RWPE1 (cell line): ENCODE data around the gene IL15RA.

Source experiments
- CTCF ChIA-PET: fragments of 350-600 bp; sonication (Branson Sonifier 250); formaldehyde crosslinking; extraction: SDS; loops from one replicate; lab custom pipeline; 2021; lab: Yijun Ruan, JAX
- POLR2A ChIA-PET: fragments of 400-600 bp; formaldehyde crosslinking; extraction: SDS; loops from one replicate; lab custom pipeline; 2020; ENCODE audit warnings: antibody characterized with exemption; ENCODE audit not compliant: low non-redundant PET; lab: Yijun Ruan, JAX
- DNase-seq: peaks from one replicate; pipeline ENCODE4 v3.0.0; 2012; ENCODE audit warnings: low spot score
- H3K27ac ChIP-seq: fragments of 450-650 bp; 2 replicates; pipeline ENCODE4 v1.5.1; 2017
- TF ChIP-seq, protein P1 (sequence below): fragments of 450-650 bp; conservative IDR thresholded peaks from 2 replicates; pipeline ENCODE4 v1.5.1; 2017; ENCODE audit warnings: low read depth, mild to moderate bottlenecking

Gene IL15RA

DNA sequence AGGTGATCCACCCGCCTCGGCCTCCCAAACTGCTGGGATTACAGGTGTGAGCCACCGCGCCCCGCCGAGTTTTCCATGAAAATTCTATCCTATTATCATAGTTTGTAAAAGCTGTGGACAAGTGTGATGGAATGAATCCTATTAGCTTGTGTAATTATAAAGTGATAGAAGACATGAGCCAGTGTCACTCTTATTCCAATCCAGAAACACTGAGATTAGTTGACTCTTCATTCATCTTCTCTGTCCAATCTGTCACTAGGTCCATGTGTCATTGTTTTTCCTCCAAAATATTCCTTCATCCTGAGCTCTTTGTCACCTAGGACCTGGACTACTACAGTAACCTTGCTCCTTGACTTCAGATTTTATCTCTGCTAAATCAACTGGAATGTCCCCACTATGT is 73.8 kb downstream of the IL15RA start:
- ChIA-PET POLR2A (no interaction called here), CTCF (interaction anchor here (0.6 kb wide), 1 partner anchor 26 kb away, joined by 4 read pairs; no protein-coding TSS in a partner anchor)
- DNase-seq, result no peak
- no peak overlapping the region for H3K27ac ChIP-seq
- TF ChIP-seq, protein P1, sequence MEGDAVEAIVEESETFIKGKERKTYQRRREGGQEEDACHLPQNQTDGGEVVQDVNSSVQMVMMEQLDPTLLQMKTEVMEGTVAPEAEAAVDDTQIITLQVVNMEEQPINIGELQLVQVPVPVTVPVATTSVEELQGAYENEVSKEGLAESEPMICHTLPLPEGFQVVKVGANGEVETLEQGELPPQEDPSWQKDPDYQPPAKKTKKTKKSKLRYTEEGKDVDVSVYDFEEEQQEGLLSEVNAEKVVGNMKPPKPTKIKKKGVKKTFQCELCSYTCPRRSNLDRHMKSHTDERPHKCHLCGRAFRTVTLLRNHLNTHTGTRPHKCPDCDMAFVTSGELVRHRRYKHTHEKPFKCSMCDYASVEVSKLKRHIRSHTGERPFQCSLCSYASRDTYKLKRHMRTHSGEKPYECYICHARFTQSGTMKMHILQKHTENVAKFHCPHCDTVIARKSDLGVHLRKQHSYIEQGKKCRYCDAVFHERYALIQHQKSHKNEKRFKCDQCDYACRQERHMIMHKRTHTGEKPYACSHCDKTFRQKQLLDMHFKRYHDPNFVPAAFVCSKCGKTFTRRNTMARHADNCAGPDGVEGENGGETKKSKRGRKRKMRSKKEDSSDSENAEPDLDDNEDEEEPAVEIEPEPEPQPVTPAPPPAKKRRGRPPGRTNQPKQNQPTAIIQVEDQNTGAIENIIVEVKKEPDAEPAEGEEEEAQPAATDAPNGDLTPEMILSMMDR, result no peak

- TF ChIP-seq, protein P1, result no peak
- ChIA-PET CTCF (no interaction called here), POLR2A (no interaction called here)
- H3K27ac ChIP-seq, result no peak overlapping the region
- DNase-seq, result no peak
Observed at GRCh38 chr10:5902511-5903274, 74.7 kb downstream of the IL15RA start.
